Type B pancreatic cell (in vitro differentiated cells): ENCODE results near the gene UMAD1. TPM values are rescaled to one million over a fixed set of nuclear protein-coding genes. Genes with fewer than 3 reads are reported as not detected.

Experiments
- DNase-seq: peaks from one replicate; pipeline ENCODE4 v3.0.0; 2021; ENCODE audit warnings: mixed read lengths; ENCODE audit not compliant: unreplicated experiment; ENCODE audit errors: extremely low spot score
- H3K27ac Mint-ChIP-seq: 2 replicates; pipeline ENCODE4 v1.8.0; 2021; ENCODE audit warnings: mild to moderate bottlenecking, mixed read lengths
- H3K27me3 Mint-ChIP-seq: 2 replicates; pipeline ENCODE4 v1.8.0; 2021; ENCODE audit warnings: mixed read lengths
- H3K36me3 Mint-ChIP-seq: 2 replicates; pipeline ENCODE4 v1.8.0; 2021; ENCODE audit warnings: mixed read lengths
- H3K4me1 Mint-ChIP-seq: one replicate; pipeline ENCODE4 v1.8.0; 2021; ENCODE audit warnings: mixed read lengths; ENCODE audit not compliant: unreplicated experiment
- H3K4me3 Mint-ChIP-seq: 2 replicates; pipeline ENCODE4 v1.8.0; 2021; ENCODE audit warnings: mild to moderate bottlenecking, mixed read lengths
- H3K9me3 Mint-ChIP-seq: 2 replicates; pipeline ENCODE4 v1.8.0; 2021; ENCODE audit warnings: mixed read lengths
- total RNA-seq: library from RNA; stranded (reverse); gene quantifications from 2 replicates; pipeline ENCODE4 v1.2.1, GENCODE V29; 2021; ENCODE audit warnings: low replicate concordance
- TF ChIP-seq, protein P1 (sequence below): fragments of 200-600 bp; sonication (generic); conservative IDR thresholded peaks from 2 replicates; pipeline ENCODE4 v1.5.0; 2021; ENCODE audit warnings: antibody characterized with exemption, mild to moderate bottlenecking

The UMAD1 gene
- total RNA-seq, 1 donor from 2014 or later = 9.0 TPM

DNA sequence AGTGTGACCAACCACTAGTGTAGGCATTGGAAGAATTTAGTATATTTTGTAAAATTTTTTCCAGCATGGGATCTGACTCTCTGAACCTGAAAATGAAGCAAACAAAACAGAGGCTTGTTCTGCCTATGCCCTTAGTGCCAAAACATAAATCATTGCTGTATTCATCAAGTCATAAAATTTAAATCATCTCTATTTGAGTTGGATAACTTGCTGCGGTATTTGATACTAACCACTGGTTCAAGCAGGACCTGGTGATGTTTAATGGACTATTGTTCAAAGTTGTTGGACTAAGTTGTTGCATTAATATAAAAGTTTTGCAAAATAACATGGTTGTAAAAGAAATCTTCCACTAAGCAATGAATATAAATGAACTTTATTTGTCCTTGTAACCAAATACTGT is 97.6 kb downstream of the UMAD1 start:
- no peak overlapping the region for H3K4me3 Mint-ChIP-seq
- no peaks in the 10 kb centered on the region for H3K36me3 Mint-ChIP-seq
- H3K4me1 Mint-ChIP-seq = peaks cover 19% of the 10 kb centered on the region
- H3K27me3 Mint-ChIP-seq = no peaks in the 10 kb centered on the region
- TF ChIP-seq, protein P1, sequence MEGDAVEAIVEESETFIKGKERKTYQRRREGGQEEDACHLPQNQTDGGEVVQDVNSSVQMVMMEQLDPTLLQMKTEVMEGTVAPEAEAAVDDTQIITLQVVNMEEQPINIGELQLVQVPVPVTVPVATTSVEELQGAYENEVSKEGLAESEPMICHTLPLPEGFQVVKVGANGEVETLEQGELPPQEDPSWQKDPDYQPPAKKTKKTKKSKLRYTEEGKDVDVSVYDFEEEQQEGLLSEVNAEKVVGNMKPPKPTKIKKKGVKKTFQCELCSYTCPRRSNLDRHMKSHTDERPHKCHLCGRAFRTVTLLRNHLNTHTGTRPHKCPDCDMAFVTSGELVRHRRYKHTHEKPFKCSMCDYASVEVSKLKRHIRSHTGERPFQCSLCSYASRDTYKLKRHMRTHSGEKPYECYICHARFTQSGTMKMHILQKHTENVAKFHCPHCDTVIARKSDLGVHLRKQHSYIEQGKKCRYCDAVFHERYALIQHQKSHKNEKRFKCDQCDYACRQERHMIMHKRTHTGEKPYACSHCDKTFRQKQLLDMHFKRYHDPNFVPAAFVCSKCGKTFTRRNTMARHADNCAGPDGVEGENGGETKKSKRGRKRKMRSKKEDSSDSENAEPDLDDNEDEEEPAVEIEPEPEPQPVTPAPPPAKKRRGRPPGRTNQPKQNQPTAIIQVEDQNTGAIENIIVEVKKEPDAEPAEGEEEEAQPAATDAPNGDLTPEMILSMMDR = no peak
- no peak overlapping the region for H3K27ac Mint-ChIP-seq
- no peak for DNase-seq
- H3K9me3 Mint-ChIP-seq = peaks cover 8% of the 10 kb centered on the region

DNA sequence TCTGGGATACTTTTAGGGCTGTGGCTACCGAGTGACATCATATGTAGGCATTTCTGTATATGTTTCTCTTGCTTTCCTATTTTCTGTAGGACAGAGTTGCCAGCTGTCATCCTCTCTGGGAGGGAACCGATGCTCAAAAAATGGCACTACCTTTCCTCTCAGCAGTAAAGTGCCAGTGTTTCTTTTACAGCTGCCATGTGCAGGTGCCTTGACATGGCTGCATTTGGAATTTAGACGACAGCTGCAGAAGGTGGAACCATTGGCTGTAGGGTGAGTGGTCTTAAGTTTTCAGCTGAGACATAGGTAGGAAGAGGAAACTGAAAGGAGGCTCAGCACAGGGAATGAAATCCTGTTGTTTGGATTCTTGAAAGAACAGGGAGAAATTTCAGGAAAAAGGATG is 98.1 kb downstream of the UMAD1 start:
- Mint-ChIP-seq H3K36me3 (no peaks in the 10 kb centered on the region), H3K27ac (no peak overlapping the region), H3K9me3 (peaks cover 8% of the 10 kb centered on the region), H3K4me3 (no peak overlapping the region), H3K27me3 (no peaks in the 10 kb centered on the region), H3K4me1 (peaks cover 19% of the 10 kb centered on the region)
- no peak for DNase-seq
- TF ChIP-seq, protein P1 = no peak

DNA sequence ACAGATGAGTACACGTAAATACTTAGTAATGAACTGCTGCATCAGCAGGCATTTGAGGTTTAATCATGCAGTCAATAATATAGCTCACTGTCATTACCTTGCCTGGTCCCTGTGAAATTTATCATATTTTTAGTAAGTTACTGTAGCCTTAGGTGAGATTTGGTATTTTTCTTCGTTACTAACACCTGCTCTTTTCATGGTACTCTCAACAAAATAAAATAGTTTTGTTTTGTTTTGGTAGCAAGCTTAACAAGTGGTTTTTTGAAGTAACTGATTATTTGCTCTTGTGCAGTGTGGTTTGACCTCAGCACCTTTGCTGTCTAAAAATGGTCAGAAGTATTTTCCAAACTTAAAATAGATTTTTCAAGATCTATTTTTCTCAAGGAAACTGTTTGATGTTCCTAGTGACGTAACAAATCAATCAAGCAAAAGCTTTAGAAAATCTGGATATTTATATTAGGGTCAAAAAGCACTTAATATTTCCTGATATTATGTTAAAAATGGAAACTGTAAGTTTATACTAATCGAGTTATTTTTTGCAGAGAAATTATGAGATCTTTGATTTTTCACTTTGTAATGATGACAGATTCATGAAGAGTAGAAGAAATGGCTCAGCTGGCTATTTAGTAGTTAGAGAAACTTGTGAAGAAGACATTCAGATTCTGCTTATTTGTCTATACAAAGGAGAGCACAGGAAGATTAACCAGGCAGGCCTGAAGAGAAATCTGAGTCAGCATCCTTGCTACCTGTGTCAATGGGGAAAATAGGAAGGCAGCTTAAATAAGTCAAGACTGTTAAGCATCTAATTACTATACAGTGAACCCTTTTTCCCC is 98.9 kb downstream of the UMAD1 start:
- Mint-ChIP-seq H3K27me3 (no peaks in the 10 kb centered on the region), H3K27ac (no peak overlapping the region), H3K9me3 (peaks cover 8% of the 10 kb centered on the region), H3K4me1 (peaks cover 19% of the 10 kb centered on the region), H3K36me3 (no peaks in the 10 kb centered on the region), H3K4me3 (no peak overlapping the region)
- DNase-seq = no peak
- TF ChIP-seq, protein P1 = no peak

DNA sequence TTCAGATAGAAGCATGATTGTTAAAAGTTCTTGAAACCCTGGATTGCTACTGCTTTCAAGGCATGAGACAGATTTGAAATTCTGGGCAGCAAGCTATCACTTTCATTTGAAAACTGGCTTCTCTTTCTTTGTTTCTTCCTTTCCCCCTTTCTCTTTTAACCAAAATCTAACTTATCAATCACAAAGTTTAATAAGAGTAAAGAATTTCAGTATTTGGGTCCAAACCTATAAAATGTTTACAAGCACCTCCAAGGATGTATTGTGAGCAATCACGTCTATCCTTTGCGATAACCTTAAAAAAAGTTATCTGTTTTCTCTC is 99.4 kb downstream of the UMAD1 start:
- Mint-ChIP-seq H3K4me1 (peaks cover 19% of the 10 kb centered on the region), H3K9me3 (peaks cover 8% of the 10 kb centered on the region), H3K27me3 (no peaks in the 10 kb centered on the region), H3K4me3 (no peak overlapping the region), H3K36me3 (no peaks in the 10 kb centered on the region), H3K27ac (no peak overlapping the region)
- TF ChIP-seq, protein P1 = no peak
- DNase-seq = no peak

DNA sequence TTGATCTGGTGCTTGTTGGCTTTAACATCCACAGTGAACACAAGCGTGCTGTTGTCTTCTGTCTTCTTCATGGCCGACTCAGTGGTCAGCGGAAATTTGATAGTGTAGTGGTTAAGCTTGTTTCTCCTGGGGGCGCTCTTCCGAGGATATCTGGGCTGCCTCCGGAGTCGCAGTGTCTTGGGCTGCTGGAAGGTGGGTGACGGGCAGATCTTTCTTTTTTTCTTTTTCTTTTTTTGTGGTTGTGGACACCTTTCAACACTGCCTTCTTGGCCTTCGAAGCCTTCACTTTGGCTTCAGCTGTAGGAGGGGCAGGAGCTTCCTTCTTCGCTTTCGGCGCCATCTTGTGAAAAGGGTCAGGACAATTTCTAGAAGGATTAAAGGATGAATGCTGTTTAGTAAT is 101.7 kb downstream of the UMAD1 start:
- Mint-ChIP-seq H3K27me3 (no peaks in the 10 kb centered on the region), H3K4me3 (no peak overlapping the region), H3K36me3 (no peaks in the 10 kb centered on the region), H3K9me3 (peaks cover 5% of the 10 kb centered on the region), H3K4me1 (peaks cover 12% of the 10 kb centered on the region), H3K27ac (no peak overlapping the region)
- TF ChIP-seq, protein P1 = no peak
- DNase-seq = no peak
